CD4-positive, alpha-beta T cell treated with Interleukin-21 for 1 hour (primary cell): ENCODE measurements around the gene ABCD4.
"Not testable (repeated sequence)": the region's sequence is repeated elsewhere in the genome, so short reads cannot be mapped to it uniquely, and the experiment has no call there.

ENCODE experiments used
- DNase-seq: peaks from one replicate; pipeline ENCODE4 v3.0.0-alpha.2; 2020

ABCD4 gene

DNA sequence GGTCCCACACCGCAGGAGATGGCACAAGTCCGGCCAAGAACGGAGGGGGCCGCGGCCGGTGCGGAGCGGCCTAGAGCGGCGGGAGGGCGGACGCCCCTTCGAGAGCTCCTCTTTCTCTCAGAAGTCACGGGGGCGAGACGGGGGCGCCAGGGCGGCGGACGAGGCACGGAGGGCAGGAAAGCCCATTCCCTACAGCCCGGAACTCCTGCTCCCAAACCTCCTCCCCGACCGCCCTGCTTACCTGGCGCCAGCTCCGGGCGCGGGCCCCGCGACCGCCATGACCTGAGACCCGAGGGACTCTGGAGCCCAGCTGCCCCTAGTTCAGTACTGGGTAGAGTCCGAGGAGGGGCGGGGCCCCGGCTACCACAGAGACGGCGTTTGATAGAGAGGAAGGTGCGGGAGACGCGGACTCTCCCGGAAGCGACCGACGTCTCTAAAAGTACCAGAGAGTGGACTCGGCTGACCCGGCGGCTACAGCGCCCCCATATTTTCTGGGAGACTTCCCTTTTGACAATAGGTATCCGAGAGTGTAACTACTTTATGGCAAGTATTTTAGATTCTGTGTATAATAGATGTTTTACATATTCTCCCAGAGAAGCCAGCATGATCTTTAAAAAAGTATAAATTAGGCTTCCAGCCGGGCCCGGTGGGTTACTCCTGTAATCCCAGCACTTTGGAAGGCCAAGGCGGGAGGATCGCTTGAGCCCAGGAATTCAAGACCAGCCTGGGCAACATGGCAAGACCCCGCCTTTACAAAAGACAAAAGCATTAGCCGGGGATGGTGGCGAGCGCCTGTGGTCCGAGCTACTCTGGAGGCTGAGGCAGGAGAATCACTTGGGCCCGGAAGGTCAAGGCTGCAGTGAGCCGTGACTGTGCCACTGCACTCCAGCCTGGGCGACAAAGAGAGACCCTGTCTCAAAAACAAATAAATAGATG is at the start of gene ABCD4:
Gene ABCD4 (minus strand): TSS at position 301 of the 936 bp plus-strand sequence. CDS start 22 bp downstream, at position 279.
- peak; percentile 91 for DNase-seq

DNA sequence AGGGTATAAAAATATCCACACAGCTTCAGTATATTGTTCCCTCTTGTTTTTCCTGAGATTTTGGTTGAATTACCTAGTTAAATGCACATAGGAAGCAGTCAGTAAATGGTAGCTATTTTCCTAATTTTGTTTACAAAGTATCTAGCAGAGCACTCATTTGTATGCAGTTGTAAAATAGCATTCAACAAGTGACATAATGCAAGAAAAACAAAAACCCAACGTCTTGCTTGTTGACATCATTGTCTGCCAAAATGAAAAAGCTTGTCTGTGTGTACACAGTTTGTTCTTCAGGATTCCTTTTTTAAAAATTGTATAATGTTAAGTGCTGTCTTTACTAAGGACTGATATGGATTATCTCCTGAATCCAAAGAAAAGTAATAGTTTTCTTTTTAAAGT is 48.2 kb upstream of the ABCD4 start:
- DNase-seq: no peak

DNA sequence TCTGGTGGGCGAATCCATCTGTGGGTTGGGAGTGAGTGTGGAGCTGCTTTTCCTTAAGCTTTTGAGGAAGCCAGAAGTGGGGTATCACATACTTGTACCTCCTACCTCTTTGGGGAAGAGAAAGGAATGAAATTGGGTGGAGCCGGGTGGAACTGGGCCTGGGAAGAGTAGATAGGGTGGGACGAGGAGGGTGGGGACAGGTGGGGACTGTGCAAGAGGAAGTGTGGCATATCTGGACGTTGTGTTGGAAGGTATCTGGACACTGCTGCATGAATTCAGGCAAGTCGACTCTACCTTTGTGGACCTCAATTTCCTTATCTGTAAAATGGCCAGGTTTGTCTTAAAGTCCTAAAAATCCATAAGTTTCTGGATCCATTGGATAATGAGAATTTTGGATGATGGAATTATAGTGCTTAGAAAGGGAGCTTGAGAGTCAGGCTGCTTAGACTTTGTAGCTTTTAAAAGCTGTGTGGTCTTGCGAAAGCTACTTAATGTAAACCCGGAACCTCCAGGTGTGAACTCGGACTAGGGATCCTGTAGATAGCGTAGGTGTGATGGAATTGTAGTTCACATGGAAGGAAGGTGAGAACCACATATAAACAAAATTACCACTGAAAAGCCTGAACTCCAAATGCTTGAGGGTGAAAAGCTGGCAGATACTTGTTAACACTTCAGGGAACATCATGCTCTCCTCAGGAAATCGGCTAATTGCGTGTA is 47.6 kb upstream of the ABCD4 start:
- no peak for DNase-seq

GRCh38 chr14:74349757-74350156 is 47.0 kb upstream of the ABCD4 start:
- no peak for DNase-seq

GRCh38 chr14:74348735-74349463 is 46.2 kb upstream of the ABCD4 start:
- DNase-seq: no peak

GRCh38 chr14:74348241-74348734 is 45.6 kb upstream of the ABCD4 start, which contains the start of gene VRTN:
TSS of gene VRTN (plus strand) at chr14:74348471. CDS start at chr14:74356784, 8,313 bp downstream.
- DNase-seq: no peak

DNA sequence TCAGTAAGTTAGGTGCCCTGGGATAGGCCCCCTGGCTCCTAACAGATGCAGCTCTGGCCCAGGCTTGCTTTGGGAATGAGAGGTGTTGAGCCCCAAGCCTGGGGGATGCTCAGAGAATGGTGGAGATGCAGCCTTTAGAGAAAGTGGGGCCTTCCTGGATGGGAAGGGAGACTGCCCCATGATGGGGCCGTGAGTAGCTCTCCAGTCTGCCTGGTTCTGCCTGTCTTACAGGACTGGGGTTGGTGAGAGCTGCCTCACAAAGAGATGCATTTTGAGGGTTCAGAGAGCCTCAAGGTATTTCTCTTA is 45.0 kb upstream of the ABCD4 start:
- DNase-seq: no peak

DNA sequence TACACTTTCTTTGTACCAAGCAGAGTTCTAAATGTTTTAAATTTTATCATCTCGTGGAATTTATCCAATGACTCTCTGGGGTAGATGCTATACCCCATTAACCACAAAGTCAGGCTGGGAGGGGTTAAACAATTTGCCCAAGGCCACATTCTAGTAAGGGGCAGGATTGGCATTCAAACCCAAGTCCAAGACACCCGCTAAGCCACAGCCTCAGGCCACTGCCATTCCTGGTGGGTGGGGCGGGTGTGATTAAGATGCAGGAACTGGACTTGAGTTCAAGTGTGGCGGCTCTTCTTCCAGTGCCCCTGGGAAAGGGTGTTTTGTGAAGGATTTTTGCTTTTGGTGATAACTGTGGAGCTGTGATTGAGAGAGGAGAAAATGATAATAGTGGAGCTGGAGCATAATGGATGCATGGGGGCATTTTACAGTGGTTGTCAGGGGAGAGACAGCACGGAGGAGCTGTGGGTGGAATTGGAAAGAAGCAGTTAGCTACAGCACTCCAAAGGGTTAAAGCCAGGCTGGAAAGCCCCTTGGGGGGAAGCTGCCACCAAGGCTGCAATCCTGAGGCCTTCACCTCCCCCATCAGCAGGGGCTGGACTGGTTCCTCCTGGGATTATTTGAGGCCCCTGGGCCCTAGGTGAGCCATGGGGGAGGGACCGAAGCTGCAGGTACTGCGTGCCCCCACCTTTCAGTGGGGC is 44.5 kb upstream of the ABCD4 start:
- DNase-seq: no peak

DNA sequence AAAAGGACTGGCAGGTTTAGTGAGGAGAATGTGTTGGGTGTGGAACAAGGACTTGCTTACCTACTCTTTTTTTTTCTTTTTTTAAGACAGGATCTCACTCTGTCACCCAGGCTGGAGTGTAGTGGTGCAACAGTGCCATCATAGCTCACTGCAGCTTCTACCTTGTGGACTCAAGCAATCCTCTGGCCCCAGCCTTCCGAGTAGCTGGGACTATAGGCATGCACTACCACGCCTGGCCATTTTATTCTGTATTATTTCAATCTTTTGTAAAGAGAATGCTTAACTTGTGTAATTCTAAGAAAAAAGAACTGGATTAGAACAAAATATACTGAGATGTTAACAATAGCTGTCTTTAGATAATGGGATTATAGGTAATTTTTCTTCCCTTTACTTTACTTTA is 43.6 kb upstream of the ABCD4 start:
- no peak for DNase-seq

DNA sequence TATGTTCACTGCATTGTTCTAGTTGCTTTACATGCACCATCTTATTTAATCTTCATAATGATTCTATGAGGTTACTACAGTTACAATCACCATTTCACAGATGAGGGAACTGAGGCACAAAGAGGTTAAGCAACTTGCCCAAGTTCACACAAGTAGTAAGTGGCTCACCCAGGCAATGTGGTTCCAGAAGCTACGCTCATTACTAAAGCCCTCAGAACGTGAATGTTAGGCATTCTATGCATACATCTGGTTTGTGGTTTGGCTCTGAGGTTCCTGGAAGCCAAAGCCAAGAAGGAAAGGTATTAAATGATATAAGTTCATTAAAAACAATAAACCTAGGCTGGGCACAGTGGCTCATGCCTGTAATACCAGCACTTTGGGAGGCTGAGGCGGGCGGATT is 31.2 kb upstream of the ABCD4 start:
- DNase-seq: no peak

GRCh38 chr14:74329950-74330552 is 27.3 kb upstream of the ABCD4 start:
- DNase-seq: not testable (repeated sequence)

GRCh38 chr14:74326369-74327152 is 23.8 kb upstream of the ABCD4 start:
- DNase-seq: no peak

GRCh38 chr14:74325446-74325845 is 22.7 kb upstream of the ABCD4 start:
- no peak for DNase-seq

DNA sequence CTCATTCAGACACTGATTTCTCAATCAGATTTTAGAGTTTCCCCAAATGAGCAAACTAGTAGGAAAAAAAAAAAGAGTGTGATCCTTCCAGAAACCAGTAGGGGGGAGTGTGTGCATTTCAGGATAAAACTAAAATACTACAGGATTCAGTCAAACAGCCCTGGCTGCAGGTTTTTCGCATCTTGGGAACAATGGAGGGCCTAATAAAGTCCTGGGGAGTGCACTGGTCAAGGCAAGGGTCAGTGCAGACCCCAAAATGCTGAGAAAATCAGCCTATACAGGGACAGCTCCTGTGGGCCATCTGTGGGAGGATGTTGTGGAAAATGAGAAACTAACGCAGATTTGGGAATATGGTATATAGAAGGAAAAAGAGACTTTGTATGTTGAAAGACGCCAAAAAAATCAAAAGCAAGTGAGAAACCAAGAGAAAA is 22.2 kb upstream of the ABCD4 start:
- DNase-seq: no peak

GRCh38 chr14:74314576-74314975 is 11.8 kb upstream of the ABCD4 start:
- DNase-seq: no peak

DNA sequence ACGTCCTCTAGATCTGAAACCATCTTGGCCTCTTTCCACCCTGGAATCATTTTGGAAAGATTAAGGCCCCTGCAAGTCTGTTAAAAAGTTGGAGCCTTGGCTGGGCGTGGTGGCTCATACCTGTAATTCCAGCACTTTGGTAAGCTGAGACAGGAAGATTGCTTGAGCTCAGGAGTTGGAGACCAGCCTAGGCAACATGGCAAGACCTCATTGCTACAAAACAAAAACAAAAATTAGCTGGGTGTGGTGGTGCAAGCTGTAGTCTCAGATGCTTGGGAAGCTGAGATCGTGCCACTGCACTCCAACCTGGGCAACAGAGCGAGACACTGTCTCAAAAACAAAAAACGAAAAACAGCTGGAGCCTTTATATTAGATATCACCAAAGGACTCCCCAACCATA is 10.9 kb upstream of the ABCD4 start:
- DNase-seq: no peak

- DNase-seq: no peak
These were observed 9.4 kb upstream of the ABCD4 start for GRCh38 chr14:74312161-74312560.

DNA sequence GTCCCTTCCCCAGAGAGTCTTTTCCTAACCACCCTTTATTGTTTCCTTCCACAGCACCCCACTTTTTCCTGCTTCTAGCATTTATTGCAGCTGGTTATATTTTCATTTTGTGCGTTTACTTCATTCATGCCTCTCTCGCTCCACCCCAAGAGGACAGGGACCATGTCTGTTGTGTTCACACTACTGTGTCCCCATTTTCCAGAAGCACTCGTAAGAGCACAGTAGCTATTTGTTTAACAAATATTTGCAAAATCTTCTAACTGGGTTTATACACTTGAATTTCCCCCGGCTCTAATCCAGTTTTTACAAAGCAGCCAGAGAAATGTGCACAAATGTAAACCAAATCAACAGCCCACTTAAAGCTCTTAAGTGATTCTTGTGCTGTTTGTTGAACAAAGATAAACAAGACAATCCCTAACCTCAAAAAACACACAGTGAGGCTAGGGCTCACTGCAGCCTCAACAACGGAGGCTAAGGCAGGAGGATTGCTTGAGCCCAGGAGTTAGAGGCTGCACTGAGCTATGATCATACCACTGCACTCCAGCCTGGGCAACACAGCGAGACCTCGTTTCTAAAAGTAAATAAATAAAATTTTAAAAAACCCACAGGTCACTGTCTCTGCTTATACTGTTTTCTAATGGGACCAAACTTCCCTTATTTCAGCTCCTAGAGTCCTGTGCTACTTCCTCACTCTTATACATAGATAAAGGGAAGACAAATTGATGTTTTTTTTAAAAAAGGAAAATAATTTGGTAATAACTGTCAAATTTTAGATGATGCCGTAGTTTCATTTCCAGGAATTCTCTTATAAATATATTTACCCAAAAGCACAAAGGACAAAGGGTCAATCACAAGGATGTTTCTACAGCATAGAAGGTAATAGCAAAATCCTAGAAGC is 6.6 kb upstream of the ABCD4 start:
- DNase-seq: no peak

- DNase-seq: no peak
These were observed 6.0 kb upstream of the ABCD4 start for GRCh38 chr14:74308695-74309094.

GRCh38 chr14:74302152-74302628 is 544 bp downstream of the ABCD4 start:
- DNase-seq: peak; percentile 64
